ENCODE data around the gene BABAM2. TPM values are rescaled to one million over a fixed set of nuclear protein-coding genes. Genes with fewer than 3 reads are reported as not detected.

The BABAM2 gene
- total and polyA plus RNA-seq, 10 of the 15 experiments (the other 5 are each of a cell fraction or from before 2014, with no cell fraction given): 30.7 to 59.9 (median 44.5) TPM

- TF ChIP-seq TCF7 (IDR thresholded peaks at IDR 0.05; ENCODE audit: borderline replicate concordance): no peak
- TF ChIP-seq ZNF274 (IDR thresholded peaks at IDR 0.05; ENCODE audit: insufficient read depth, insufficient read length): no peak
- no peak for TF ChIP-seq SUZ12 (IDR thresholded peaks at IDR 0.05; ENCODE audit: unreplicated experiment)
- peak; percentile 70 for TF ChIP-seq EED (IDR thresholded peaks at IDR 0.05; ENCODE audit: low read depth)
- no peak for TF ChIP-seq MXI1 (IDR thresholded peaks at IDR 0.05; ENCODE audit: low read depth, low read length)
- TF ChIP-seq REST (IDR thresholded peaks at IDR 0.05; ENCODE audit: low read depth, low read length): no peak
- TF ChIP-seq SRF (IDR thresholded peaks at IDR 0.05; ENCODE audit: low read depth in 2 of 2, low read length in 2 of 2): no peak
- TF ChIP-seq EZH2 (IDR thresholded peaks at IDR 0.05; ENCODE audit: borderline replicate concordance, control insufficient read depth, low read depth, low read length): no peak
- no peak for TF ChIP-seq PRDM15 (CRISPR knock-in tag; IDR thresholded peaks at IDR 0.05)
- TF ChIP-seq NFYB (IDR thresholded peaks at IDR 0.05; ENCODE audit: insufficient read depth, low read depth, low read length): no peak
- no peak for TF ChIP-seq KLF5 (IDR thresholded peaks at IDR 0.05; ENCODE audit: partially characterized antibody)
- TF ChIP-seq ZBTB33 (IDR thresholded peaks at IDR 0.05): no peak
- TF ChIP-seq KDM1A (IDR thresholded peaks at IDR 0.05; ENCODE audit: borderline replicate concordance): no peak
- TF ChIP-seq BHLHE40 (IDR thresholded peaks at IDR 0.05; ENCODE audit: borderline replicate concordance in 1 of 2, low read depth in 2 of 2, low read length in 1 of 2): peak in 1 of 2 experiments; percentile 55; a peak in 2 of 4 replicates
- TF ChIP-seq WRNIP1 (IDR thresholded peaks at IDR 0.05; ENCODE audit: borderline replicate concordance, low read depth, low read length): no peak
- TF ChIP-seq HDAC6 (IDR thresholded peaks at IDR 0.05; ENCODE audit: unreplicated experiment): no peak
- TF ChIP-seq POU2F2 (IDR thresholded peaks at IDR 0.05; ENCODE audit: borderline replicate concordance, low read depth, low read length): no peak
- TF ChIP-seq MLLT1 (IDR thresholded peaks at IDR 0.05): no peak
These were observed 361.8 kb downstream of the BABAM2 start (continued) for GRCh38 chr2:28252311-28252710.
